Endodermal cell (in vitro differentiated cells): Measurements from ENCODE around the gene LYRM4. TPM values are rescaled to one million over a fixed set of nuclear protein-coding genes. Genes with fewer than 3 reads are reported as not detected.

Experiments used
- DNase-seq: peaks from one replicate; pipeline ENCODE4 v3.0.0-alpha.2; 2017
- H3K27ac ChIP-seq: 2 replicates; pipeline ENCODE4 v1.5.1; 2013; ENCODE audit warnings: mild to moderate bottlenecking, low read depth, low read length, moderate library complexity
- H3K27me3 ChIP-seq: 2 replicates; pipeline ENCODE4 v1.6.1; 2013; ENCODE audit warnings: mild to moderate bottlenecking, low read length, moderate library complexity; ENCODE audit not compliant: insufficient read depth, control insufficient read depth, poor library complexity, severe bottlenecking
- H3K36me3 ChIP-seq: 2 replicates; pipeline ENCODE4 v1.7.0; 2013; ENCODE audit warnings: mild to moderate bottlenecking, low read length, moderate library complexity; ENCODE audit not compliant: control insufficient read depth, insufficient read depth
- H3K4me1 ChIP-seq: one replicate; pipeline ENCODE4 v1.7.0; 2013; ENCODE audit warnings: low read length; ENCODE audit not compliant: control insufficient read depth, insufficient read depth
- H3K4me3 ChIP-seq: 2 replicates; pipeline ENCODE4 v1.5.1; 2013; ENCODE audit warnings: mild to moderate bottlenecking, low read length, moderate library complexity
- H3K9ac ChIP-seq: 2 replicates; pipeline ENCODE4 v1.6.1; 2013; ENCODE audit warnings: mild to moderate bottlenecking, low read length, moderate library complexity; ENCODE audit not compliant: poor library complexity, severe bottlenecking; ENCODE audit errors: extremely low read depth
- H3K9me3 ChIP-seq: 2 replicates; pipeline ENCODE4 v1.6.1; 2013; ENCODE audit warnings: mild to moderate bottlenecking, low read length, moderate library complexity; ENCODE audit not compliant: control insufficient read depth
- H3K27ac Mint-ChIP-seq: 2 replicates; pipeline ENCODE4 v1.8.0; 2020; ENCODE audit warnings: mixed read lengths
- H3K27me3 Mint-ChIP-seq: 2 replicates; pipeline ENCODE4 v1.8.0; 2021; ENCODE audit warnings: mild to moderate bottlenecking, mixed read lengths; ENCODE audit not compliant: insufficient read depth
- H3K36me3 Mint-ChIP-seq: 2 replicates; pipeline ENCODE4 v1.8.0; 2020; ENCODE audit warnings: low read depth, mixed read lengths
- H3K4me1 Mint-ChIP-seq: 2 replicates; pipeline ENCODE4 v1.8.0; 2020; ENCODE audit warnings: mixed read lengths
- H3K4me3 Mint-ChIP-seq: 2 replicates; pipeline ENCODE4 v1.8.0; 2020; ENCODE audit warnings: mild to moderate bottlenecking, moderate library complexity, mixed read lengths
- H3K9me3 Mint-ChIP-seq: 2 replicates; pipeline ENCODE4 v1.8.0; 2020; ENCODE audit warnings: mild to moderate bottlenecking, mixed read lengths
- WGBS, 2 experiments: methylation state at CpG; one replicate each; pipeline versions ENCODE4 v1.1.5 to v1.1.7; 2013; ENCODE audit warnings: missing lambda C conversion rate in 2 of 2, mixed read lengths in 1 of 2; ENCODE audit not compliant: insufficient coverage in 1 of 2, insufficient read length in 1 of 2; 5-methylcytosine and 5-hydroxymethylcytosine counted together
- total RNA-seq, 2 donors: library from RNA; stranded (reverse); fragmentation: NEBNext Ultra II Directional in 1 of 2; extraction: Animal tissue kit (Norgen Biotek cat#: 25700) in 1 of 2; gene quantifications; 2 replicates in 1 of 2; 3 replicates in 1 of 2; pipeline ENCODE4 v1.2.1, GENCODE V29; 2021
- TF ChIP-seq, protein P1 (sequence below): fragments of 200-600 bp; sonication (generic); conservative IDR thresholded peaks from 2 replicates; pipeline ENCODE4 v1.5.0; 2021; ENCODE audit warnings: antibody characterized with exemption, mild to moderate bottlenecking

Gene LYRM4
- total RNA-seq, 2 donors from 2014 or later: 32.1 to 44.3 TPM

DNA sequence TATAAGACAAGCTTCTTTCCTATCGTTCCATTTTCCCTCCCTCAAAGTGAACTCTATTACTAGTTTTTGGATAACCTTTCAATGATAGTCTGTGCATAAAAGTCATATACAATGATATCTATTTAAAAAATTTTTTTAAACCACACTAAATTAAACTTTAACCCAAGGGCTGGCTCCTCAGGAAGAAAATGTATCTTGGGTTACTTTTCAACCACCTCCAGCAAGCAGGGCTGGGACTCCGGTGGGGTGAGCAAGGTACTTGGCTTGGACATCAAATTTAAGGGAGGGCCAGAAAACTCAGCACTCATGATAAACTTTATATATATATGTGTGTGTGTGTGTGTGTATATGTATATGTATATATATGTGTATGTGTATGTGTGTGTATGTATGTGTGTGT lies 189.5 kb downstream of the LYRM4 start:
- Histone ChIP-seq H3K27ac (no peak overlapping the region), H3K27me3 (no peaks in the 10 kb centered on the region), H3K9me3 (no peaks in the 10 kb centered on the region), H3K36me3 (no peaks in the 10 kb centered on the region), H3K4me3 (no peak overlapping the region), H3K4me1 (no peaks in the 10 kb centered on the region), H3K9ac (no peak overlapping the region)
- no peak overlapping the region for H3K4me3 Mint-ChIP-seq
- H3K36me3 Mint-ChIP-seq: peaks cover 4% of the 10 kb centered on the region
- no peak for DNase-seq
- TF ChIP-seq, protein P1, sequence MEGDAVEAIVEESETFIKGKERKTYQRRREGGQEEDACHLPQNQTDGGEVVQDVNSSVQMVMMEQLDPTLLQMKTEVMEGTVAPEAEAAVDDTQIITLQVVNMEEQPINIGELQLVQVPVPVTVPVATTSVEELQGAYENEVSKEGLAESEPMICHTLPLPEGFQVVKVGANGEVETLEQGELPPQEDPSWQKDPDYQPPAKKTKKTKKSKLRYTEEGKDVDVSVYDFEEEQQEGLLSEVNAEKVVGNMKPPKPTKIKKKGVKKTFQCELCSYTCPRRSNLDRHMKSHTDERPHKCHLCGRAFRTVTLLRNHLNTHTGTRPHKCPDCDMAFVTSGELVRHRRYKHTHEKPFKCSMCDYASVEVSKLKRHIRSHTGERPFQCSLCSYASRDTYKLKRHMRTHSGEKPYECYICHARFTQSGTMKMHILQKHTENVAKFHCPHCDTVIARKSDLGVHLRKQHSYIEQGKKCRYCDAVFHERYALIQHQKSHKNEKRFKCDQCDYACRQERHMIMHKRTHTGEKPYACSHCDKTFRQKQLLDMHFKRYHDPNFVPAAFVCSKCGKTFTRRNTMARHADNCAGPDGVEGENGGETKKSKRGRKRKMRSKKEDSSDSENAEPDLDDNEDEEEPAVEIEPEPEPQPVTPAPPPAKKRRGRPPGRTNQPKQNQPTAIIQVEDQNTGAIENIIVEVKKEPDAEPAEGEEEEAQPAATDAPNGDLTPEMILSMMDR: no peak
- WGBS, 2 experiments: 92 to 100% methylated on average over 1 of the region's 2 CpGs
- H3K9me3 Mint-ChIP-seq: peaks cover 2% of the 10 kb centered on the region
- H3K4me1 Mint-ChIP-seq: no peaks in the 10 kb centered on the region
- no peak overlapping the region for H3K27ac Mint-ChIP-seq
- H3K27me3 Mint-ChIP-seq: peaks cover 4% of the 10 kb centered on the region

DNA sequence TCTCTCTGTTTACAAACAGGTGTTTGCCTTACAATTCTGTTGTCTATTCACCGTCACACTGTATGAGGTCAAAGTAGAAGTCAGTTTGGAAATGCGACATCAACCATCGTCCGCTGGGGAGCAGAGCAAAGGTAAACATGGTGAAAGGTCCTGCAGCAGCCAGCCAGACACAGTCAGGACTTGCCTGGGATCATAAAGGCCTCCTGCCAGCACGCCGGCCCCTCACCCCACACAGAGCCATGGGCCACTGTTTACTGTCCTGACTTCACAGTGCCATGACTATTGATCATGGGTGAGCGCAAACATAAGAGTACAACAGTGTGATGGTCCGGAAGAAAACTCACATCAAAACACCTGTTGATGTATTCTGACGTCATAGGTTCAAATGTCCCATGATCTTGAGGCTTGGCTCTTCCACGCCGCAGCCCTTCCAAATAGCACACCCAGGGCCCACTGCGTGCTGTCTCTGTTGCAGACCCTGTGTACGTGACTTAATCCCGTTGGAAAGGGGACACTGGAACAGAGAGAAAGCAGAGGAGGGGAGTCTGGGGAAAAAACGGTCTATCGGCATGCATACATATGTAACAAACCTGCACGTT lies 192.5 kb downstream of the LYRM4 start:
- Mint-ChIP-seq H3K9me3 (no peaks in the 10 kb centered on the region), H3K27me3 (peaks cover 3% of the 10 kb centered on the region), H3K4me3 (no peak overlapping the region), H3K36me3 (peaks cover 4% of the 10 kb centered on the region), H3K4me1 (no peaks in the 10 kb centered on the region), H3K27ac (no peak overlapping the region)
- H3K9me3 ChIP-seq: no peaks in the 10 kb centered on the region
- no peaks in the 10 kb centered on the region for H3K36me3 ChIP-seq
- 93 to 94% methylated on average over 10 to 17 of the region's 17 CpGs for WGBS, 2 experiments
- no peaks in the 10 kb centered on the region for H3K27me3 ChIP-seq
- TF ChIP-seq, protein P1: no peak
- no peaks in the 10 kb centered on the region for H3K4me1 ChIP-seq
- no peak for DNase-seq
- no peak overlapping the region for H3K9ac ChIP-seq
- H3K27ac ChIP-seq: no peak overlapping the region
- H3K4me3 ChIP-seq: no peak overlapping the region

DNA sequence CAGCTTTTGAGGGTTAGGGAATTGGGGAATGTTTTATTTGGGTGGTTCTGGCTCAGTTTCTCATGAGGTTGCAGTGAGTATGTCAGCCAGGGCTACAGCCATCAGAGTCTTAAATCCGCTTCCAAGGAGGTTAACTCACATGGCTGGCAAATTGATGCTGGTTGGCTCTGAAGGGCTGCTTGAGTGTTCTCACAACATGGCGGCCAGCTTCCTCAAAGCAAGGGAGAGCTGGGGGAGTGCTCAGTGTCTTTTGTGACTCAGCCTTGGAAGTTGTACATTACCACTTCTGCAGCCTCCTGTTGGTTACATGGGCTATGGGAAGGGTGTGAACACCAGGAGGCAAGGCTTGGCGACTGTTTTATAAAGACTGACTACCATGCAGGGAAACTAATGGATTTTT lies 193.4 kb downstream of the LYRM4 start:
- H3K4me3 Mint-ChIP-seq: no peak overlapping the region
- no peaks in the 10 kb centered on the region for H3K4me1 Mint-ChIP-seq
- Histone ChIP-seq H3K9me3 (no peaks in the 10 kb centered on the region), H3K4me3 (no peak overlapping the region), H3K27ac (no peak overlapping the region), H3K27me3 (no peaks in the 10 kb centered on the region), H3K9ac (no peak overlapping the region), H3K4me1 (no peaks in the 10 kb centered on the region), H3K36me3 (no peaks in the 10 kb centered on the region)
- 92 to 100% methylated on average over 1 to 3 of the region's 3 CpGs for WGBS, 2 experiments
- no peak overlapping the region for H3K27ac Mint-ChIP-seq
- no peaks in the 10 kb centered on the region for H3K9me3 Mint-ChIP-seq
- H3K36me3 Mint-ChIP-seq: peaks cover 4% of the 10 kb centered on the region
- peaks cover 3% of the 10 kb centered on the region for H3K27me3 Mint-ChIP-seq
- TF ChIP-seq, protein P1: no peak
- no peak for DNase-seq
